NCI-H2171 treated with DMSO at 0.1 percent for 48 hours (cell line): ENCODE data around the gene TMEM26.

Experiments
- DNase-seq: peaks from one replicate; lab custom pipeline; 2025; lab: John Stamatoyannopoulos, UW

The TMEM26 gene

DNA sequence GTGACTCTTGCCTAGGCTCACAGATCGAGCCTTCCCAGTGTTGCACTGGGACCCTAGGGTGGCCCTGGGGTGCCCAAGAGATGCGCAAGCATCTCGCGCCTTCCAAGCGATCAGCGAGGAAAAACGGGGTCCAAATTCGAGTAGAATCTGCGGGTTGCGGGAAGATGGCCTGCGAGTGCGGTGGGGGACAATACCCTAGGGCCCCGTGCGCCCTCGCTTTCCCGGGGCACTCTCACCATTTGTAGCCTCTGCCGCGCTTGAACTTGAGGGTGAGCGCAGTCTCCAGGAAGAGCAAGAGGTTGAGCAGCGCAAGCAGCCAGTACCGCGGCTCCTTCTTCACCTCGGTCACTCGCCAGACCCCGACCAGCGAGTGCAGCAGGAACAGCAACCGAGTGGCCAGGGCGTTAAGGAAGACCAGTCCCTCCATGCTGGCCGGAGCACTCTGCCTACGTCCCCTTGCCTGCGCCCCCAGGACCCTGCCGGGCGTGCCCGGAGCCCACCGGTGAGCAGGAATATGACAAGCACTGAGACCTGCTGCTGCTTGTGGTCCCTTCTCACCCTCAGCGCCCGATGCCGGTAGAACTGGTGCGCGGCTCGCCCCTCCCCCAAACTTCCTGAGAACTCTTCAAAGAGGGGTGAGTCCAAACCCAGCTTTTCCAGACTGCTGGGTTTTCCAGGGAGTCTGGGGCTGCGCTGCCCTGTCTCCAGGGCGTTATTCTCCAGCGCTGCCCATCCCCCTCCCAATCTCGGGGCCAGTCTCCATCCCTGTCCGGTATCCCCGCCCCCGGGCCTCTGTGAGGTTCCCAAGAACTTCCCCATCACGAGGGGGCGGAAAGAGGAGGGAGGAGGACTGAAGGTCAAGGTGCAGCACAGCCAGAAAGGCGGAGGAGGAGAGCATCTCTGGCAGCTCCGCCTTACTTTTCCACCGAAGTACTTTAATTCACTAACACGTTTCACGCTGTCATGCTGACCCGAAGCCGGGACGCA is at the start of gene TMEM26:
Gene TMEM26 (minus strand): TSS at position 727 of the 987 bp plus-strand sequence. CDS start 300 bp downstream, at position 427.
- no peak for DNase-seq

DNA sequence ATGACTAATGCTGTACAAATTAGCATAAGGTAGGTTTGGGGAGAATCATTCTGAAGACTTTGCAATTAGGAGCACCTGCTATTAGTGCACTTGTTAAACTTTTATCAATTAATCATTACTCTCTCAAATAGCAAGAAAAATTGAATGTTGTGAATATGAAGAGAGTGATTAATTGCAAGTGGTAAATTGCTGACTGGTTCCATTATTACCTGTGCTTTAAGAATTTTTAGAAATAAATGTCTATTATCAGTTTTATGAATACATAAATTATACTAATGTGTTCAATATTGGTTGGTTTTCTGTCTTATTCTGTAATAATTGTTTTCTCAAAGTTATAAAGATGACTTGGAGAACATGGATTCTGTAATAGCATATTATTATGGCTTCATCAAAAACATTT is 47.3 kb upstream of the TMEM26 start:
- DNase-seq, result no peak

DNA sequence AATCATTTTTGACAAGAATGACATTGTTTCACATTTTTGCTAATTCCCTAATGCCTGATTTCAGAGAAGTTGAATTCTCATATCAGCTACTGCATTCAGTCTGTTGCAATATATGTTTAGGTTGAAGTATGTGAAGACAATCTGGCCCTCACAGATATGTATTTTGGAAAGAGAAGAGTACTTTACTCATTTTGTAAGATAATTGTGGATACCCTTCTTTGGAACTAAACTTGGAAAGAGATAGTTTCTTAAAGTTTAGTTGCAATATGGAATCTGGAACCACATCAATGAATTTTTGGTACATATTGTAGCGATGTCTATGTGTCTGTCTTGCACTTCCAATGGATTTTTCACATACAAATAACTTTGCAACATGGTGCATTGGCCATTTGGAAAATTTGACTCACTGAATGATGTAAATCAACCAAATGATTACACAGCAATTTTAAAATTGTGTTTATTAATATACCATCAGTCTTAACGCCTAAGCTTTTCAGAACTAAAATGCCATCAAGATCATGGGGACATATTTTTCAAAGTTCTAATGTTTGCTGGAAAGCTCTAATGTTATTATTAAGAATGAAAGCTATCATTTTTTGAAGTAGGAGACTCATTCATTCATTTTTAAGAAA is 39.3 kb upstream of the TMEM26 start:
- DNase-seq, result no peak

DNA sequence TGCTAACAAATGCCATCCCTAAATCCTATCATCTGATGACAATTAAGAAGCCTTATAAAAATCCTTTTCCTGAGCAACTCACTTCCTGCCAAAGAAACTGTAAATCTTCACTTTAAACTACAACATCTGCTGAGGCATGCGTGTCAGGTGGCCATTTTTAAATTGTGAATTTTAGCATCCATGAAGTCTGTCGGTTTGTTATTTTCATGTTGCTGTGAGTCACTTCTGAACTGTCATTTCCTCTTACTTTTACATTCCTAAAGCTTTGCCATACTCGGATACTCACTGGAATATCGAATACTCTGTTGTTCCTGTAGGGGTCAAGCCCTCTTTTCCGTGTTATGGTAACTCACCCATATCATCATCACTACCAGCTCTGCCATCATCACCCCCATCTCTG is 34.3 kb upstream of the TMEM26 start:
- DNase-seq, result no peak

- no peak for DNase-seq
These were observed 33.7 kb upstream of the TMEM26 start for GRCh38 chr10:61486738-61487396.

DNA sequence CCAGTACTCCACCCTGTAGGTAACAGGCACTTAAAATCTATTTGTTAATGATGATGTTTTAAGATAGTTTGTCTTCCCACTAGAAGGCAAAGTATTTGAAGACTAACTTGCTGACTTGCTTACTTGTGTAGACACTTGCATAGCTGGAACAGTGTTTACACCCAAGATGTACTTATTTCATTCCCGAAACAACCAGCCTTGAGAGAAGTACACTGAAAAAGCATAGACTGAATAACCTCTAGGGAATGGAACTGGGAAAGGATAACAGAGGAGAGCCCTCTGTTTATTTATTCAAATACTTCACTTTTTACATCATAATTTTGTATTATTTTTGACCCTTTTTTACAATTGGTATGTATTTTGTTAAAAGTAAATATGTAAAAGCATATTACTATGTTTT is 33.1 kb upstream of the TMEM26 start:
- no peak for DNase-seq

DNA sequence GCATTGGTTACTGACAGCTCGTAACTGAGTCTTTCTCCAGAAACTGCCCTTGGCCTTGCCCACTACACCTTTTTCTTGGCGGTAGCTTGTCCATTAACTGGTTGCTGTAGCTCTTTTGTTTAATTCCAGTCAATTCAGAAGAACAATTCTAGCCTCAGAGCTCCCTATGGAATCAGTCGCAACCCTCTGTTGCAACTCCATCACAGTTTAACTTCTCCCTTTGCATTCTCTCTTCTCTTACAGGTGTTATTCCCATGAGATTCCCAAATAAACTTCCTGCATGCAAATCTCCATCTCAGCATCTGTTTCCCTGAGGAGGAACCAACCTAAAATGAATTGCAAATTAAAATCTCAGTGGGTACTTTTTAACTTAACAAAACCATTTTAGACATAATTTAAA is 28.4 kb upstream of the TMEM26 start:
- no peak for DNase-seq

DNA sequence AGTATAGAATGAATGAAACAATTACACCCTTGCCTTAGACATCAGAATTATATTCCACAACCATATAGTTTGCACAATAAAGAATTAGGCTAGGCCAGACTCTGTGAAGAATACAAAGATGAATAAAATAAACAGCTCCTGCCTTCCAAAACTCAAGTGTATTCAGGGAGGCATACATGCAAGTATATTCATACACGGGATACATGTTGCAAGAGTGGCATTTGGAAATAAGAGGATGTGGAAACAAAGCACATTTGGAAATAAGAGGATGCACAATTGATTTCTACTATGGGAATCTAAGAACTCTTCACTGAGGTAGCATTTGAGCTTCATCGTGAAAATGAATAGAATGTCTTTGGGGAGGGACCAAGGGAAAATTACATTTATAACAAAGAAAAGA is 27.0 kb upstream of the TMEM26 start:
- no peak for DNase-seq

- DNase-seq, result no peak
These were observed 25.6 kb upstream of the TMEM26 start for GRCh38 chr10:61478621-61479312.

DNA sequence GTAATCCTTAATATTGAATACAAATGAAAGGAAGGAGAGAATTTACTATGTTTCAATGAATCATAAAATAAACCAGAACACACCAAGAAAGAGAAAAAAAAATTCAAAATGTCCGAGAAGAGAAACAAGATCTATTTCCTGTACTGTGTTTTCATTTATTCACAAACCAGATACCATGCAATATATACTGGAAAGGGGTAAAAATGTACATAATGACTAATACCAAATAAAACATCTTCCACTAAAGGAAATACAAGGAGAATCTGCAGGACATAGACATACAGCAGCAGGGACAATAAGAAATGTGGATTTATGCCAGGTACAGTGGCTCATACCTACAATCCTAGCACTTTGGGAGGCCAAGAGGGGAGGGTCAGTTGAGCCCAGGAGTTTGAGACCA is 24.3 kb upstream of the TMEM26 start:
- no peak for DNase-seq

DNA sequence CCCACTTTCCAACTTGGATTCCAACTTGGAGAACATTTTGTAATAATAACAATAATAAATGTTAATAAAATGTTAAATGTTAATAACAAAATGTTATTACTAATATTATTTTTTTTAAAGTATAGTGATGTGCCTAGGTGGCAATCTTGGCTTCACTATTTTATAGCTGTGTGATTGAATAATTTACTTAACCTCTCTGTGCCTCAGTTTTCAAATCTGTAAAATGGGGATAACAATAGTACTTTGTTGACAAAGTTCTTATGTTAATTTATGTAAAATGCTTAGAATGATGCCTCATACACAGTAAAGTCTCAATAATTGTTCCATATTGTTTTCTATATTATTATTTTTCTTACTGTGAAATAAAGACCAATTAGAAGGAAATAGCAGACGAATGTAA is 23.3 kb upstream of the TMEM26 start:
- no peak for DNase-seq

GRCh38 chr10:61475449-61475873 is 22.3 kb upstream of the TMEM26 start:
- DNase-seq, result no peak

GRCh38 chr10:61472090-61472674 is 19.0 kb upstream of the TMEM26 start:
- DNase-seq, result no peak

DNA sequence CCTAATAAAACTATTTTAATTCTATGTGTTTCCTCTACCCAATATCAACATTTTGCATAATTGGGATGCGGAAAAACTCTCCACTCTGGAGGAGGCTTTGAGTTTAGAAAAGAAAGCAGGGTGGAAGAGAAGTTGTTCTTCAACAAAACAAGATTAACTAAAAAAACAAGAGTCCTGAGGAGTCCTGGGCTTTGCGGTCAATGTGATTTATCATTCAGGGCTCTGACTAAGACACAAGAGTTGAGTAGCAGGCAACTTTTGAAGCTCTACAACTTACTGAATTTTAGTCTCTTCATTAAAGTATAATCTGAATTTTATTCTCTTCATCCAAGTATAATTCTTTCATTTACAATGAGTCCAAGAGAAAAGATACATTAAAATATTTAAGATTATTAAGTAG is 18.3 kb upstream of the TMEM26 start:
- no peak for DNase-seq

- no peak for DNase-seq
These were observed 17.6 kb upstream of the TMEM26 start for GRCh38 chr10:61470740-61471139.

DNA sequence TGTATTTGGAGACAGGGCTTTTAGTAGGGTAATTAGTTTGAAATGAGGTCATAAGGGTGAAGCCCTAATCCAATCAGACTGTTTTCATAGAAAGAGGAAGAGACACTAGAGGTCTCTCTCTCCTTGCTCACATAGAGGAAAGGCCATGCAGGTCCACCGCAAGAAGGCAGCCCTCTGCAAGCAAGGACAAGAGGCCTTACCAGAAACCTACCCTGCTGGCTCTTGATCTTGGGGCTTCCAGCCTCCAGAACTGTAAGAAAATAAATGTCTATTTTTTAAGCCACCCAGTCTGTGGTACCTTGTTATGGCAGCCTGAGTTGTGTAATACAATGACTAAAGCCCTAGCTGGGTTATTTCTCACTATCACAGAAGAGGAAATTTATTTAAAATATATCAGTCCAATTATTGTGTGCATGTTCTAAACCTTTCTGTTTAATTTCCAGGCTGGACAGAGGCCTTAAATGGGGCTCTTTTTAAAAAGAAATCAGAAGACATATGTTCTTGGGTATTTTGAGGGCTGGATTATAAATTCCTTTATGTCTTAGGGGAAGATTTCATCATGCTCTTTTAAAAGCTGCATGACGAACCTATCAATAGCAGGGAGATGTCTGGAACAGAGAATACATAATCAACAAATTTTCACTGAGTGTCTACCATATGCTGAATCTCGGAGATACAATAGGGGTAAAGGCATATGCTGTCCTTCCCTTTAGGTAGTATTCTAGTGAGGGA is 12.9 kb upstream of the TMEM26 start:
- no peak for DNase-seq

- DNase-seq, result no peak
These were observed 12.0 kb upstream of the TMEM26 start for GRCh38 chr10:61465171-61465496.

DNA sequence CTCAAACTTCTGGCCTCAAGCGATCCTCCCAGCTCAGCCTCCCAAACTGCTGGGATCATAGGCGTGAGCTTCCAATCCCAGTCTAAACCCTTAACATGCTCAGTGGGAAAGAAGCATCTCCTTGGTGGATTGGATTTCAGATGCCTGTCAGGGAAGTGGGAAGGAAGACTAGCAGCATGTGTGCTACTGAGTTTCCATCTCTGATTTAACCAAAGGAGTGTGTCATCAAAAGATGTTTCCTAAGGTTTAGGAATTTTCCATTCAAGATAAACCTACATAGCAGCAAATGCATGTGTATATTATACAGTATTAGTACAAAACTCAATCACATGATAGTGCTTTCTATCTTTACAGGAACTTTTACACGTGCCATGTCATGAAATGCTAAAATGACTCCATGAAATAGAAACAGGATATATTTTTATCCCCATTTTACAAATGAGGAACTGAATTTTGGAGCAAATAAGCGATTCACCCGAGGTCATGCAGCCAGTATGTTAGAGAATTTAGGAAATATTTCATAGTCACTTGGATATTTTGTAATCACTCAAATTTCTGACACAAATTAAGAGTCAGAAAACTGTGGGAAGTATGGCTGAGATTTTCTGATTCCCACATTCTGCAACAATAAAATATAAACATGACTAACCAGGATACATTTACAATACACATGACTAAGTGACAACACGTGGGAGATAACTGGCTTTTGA is 11.4 kb upstream of the TMEM26 start:
- no peak for DNase-seq

GRCh38 chr10:61463035-61463909 is 10.1 kb upstream of the TMEM26 start:
- DNase-seq, result peak; percentile 52

DNA sequence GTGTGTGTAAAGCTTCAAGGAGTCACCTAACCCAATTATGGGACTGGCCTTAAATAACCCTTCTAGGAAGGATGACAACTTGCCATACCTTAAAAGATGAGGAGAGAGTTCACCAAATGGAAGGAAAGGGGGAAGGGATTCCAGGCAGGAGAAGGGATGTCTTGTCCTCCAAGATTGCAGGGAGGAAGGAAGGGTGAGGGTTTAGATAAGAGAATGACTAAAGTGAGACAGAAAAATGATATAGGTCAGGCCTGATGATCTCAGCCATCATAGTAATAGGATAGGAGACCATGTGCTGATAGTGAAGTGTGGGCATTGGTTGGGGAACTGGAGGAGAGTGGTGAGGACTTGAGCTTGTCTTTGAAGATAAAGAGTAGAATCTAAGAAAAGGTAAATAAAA is 7.7 kb upstream of the TMEM26 start:
- DNase-seq, result no peak
